H9 (cell line): ENCODE results near the gene TIA1. TPM values are rescaled to one million over a fixed set of nuclear protein-coding genes. Genes with fewer than 3 reads are reported as not detected.

Experiments used
- DNase-seq: peaks from one replicate; pipeline ENCODE4 v3.0.0-alpha.2; 2017
- H2AFZ ChIP-seq: one replicate; pipeline ENCODE4 v1.6.1; 2013; ENCODE audit warnings: mild to moderate bottlenecking, low read length, control low read depth, moderate library complexity
- H2AK5ac ChIP-seq: 2 replicates; pipeline ENCODE4 v1.6.1; 2013; ENCODE audit warnings: low read length, control low read depth, mixed read lengths; ENCODE audit not compliant: insufficient read length
- H2BK120ac ChIP-seq: one replicate; pipeline ENCODE4 v1.6.1; 2013; ENCODE audit warnings: low read depth, mild to moderate bottlenecking, low read length, control low read depth, inconsistent platforms; ENCODE audit not compliant: poor library complexity, severe bottlenecking
- H2BK12ac ChIP-seq: 2 replicates; pipeline ENCODE4 v1.6.1; 2013; ENCODE audit warnings: low read length, control low read depth, mixed read lengths, low read depth; ENCODE audit not compliant: insufficient read length
- H2BK15ac ChIP-seq: 2 replicates; pipeline ENCODE4 v1.6.1; 2013; ENCODE audit warnings: low read depth, low read length, control low read depth
- H2BK20ac ChIP-seq: one replicate; pipeline ENCODE4 v1.6.1; 2013; ENCODE audit warnings: low read depth, mild to moderate bottlenecking, low read length, control low read depth, inconsistent platforms; ENCODE audit not compliant: poor library complexity, severe bottlenecking
- H2BK5ac ChIP-seq: 2 replicates; pipeline ENCODE4 v1.6.1; 2013; ENCODE audit warnings: low read length, control low read depth, mixed read lengths; ENCODE audit not compliant: insufficient read length
- H3K14ac ChIP-seq: 2 replicates; pipeline ENCODE4 v1.6.1; 2013; ENCODE audit warnings: low read length, control low read depth; ENCODE audit not compliant: insufficient read depth
- H3K18ac ChIP-seq: 2 replicates; pipeline ENCODE4 v1.6.1; 2013; ENCODE audit warnings: low read depth, mild to moderate bottlenecking, mixed read lengths, low read length, control low read depth; ENCODE audit not compliant: insufficient read length
- H3K23ac ChIP-seq: 2 replicates; pipeline ENCODE4 v1.6.1; 2013; ENCODE audit warnings: low read length, control low read depth, mixed read lengths, low read depth; ENCODE audit not compliant: insufficient read length
- H3K23me2 ChIP-seq: 2 replicates; pipeline ENCODE4 v1.6.1; 2013; ENCODE audit warnings: low read depth, mild to moderate bottlenecking, mixed read lengths, low read length, control low read depth; ENCODE audit not compliant: insufficient read length, poor library complexity, severe bottlenecking
- H3K27ac ChIP-seq: 2 replicates; pipeline ENCODE4 v1.5.1; 2013; ENCODE audit warnings: low read length, control low read depth, mixed read lengths, low read depth; ENCODE audit not compliant: insufficient read length
- H3K27me3 ChIP-seq: 2 replicates; pipeline ENCODE4 v1.6.1; 2013; ENCODE audit warnings: low read length, control low read depth, inconsistent platforms; ENCODE audit not compliant: insufficient read depth
- H3K4ac ChIP-seq: 2 replicates; pipeline ENCODE4 v1.6.1; 2013; ENCODE audit warnings: low read depth, mild to moderate bottlenecking, control low read depth, inconsistent platforms, low read length, moderate library complexity
- H3K4me1 ChIP-seq: 2 replicates; pipeline ENCODE4 v1.6.1; 2013; ENCODE audit warnings: low read length, control low read depth, inconsistent platforms; ENCODE audit not compliant: insufficient read depth
- H3K4me2 ChIP-seq: 2 replicates; pipeline ENCODE4 v1.6.1; 2013; ENCODE audit warnings: low read length, control low read depth, mixed read lengths; ENCODE audit not compliant: insufficient read length, insufficient read depth
- H3K56ac ChIP-seq: 2 replicates; pipeline ENCODE4 v1.6.1; 2013; ENCODE audit warnings: low read depth, mild to moderate bottlenecking, mixed read lengths, low read length, control low read depth; ENCODE audit not compliant: insufficient read length
- H3K79me1 ChIP-seq: 2 replicates; pipeline ENCODE4 v1.6.1; 2013; ENCODE audit warnings: low read depth, mild to moderate bottlenecking, moderate library complexity, low read length, control low read depth, inconsistent platforms; ENCODE audit not compliant: insufficient read depth, poor library complexity, severe bottlenecking
- H3K79me2 ChIP-seq: 2 replicates; pipeline ENCODE4 v1.6.1; 2013; ENCODE audit warnings: low read length, control low read depth, inconsistent platforms; ENCODE audit not compliant: insufficient read depth
- H3K9ac ChIP-seq: 2 replicates; pipeline ENCODE4 v1.6.1; 2013; ENCODE audit warnings: low read length, control low read depth, mixed read lengths; ENCODE audit not compliant: insufficient read length; ENCODE audit errors: extremely low read depth
- H3K9me3 ChIP-seq: one replicate; pipeline ENCODE4 v1.6.1; 2013; ENCODE audit warnings: low read depth, low read length, inconsistent platforms; ENCODE audit not compliant: control insufficient read depth
- H3T11ph ChIP-seq: one replicate; pipeline ENCODE4 v1.6.1; 2013; ENCODE audit warnings: mild to moderate bottlenecking, low read length, control low read depth, inconsistent platforms
- H4K20me1 ChIP-seq: one replicate; pipeline ENCODE4 v1.6.1; 2013; ENCODE audit not compliant: control insufficient read depth, insufficient read length, insufficient read depth
- H4K5ac ChIP-seq: 2 replicates; pipeline ENCODE4 v1.6.1; 2013; ENCODE audit warnings: low read depth, mild to moderate bottlenecking, mixed read lengths, low read length, control low read depth; ENCODE audit not compliant: insufficient read length
- H4K8ac ChIP-seq: replicated peaks from 2 replicates; pipeline ENCODE4 v1.6.1; 2013; ENCODE audit warnings: low read length, control low read depth, mixed read lengths, low read depth; ENCODE audit not compliant: insufficient read length
- H4K91ac ChIP-seq: 2 replicates; pipeline ENCODE4 v1.6.1; 2013; ENCODE audit warnings: low read depth, mild to moderate bottlenecking, moderate library complexity, mixed read lengths, low read length, control low read depth; ENCODE audit not compliant: insufficient read length
- H3K27ac Mint-ChIP-seq, 3 experiments: 2 replicates in 2 of 3; 3 replicates in 1 of 3; pipeline ENCODE4 v1.8.0; 2020 to 2021; ENCODE audit warnings: mixed read lengths in 3 of 3, mild to moderate bottlenecking in 1 of 3, moderate library complexity in 1 of 3
- H3K27me3 Mint-ChIP-seq: 2 replicates; pipeline ENCODE4 v1.8.0; 2021; ENCODE audit warnings: low read depth, mild to moderate bottlenecking, moderate library complexity, mixed read lengths
- H3K36me3 Mint-ChIP-seq, 3 experiments: 2 replicates in 2 of 3; 3 replicates in 1 of 3; pipeline ENCODE4 v1.8.0; 2020 to 2021; ENCODE audit warnings: low read depth in 3 of 3, mixed read lengths in 3 of 3; ENCODE audit not compliant: insufficient read depth in 1 of 3
- H3K4me1 Mint-ChIP-seq, 2 experiments: 2 replicates each; pipeline ENCODE4 v1.8.0; 2020; ENCODE audit warnings: mixed read lengths in 2 of 2
- H3K4me3 Mint-ChIP-seq, 2 experiments: 2 replicates in 1 of 2; 3 replicates in 1 of 2; pipeline ENCODE4 v1.8.0; 2020 to 2021; ENCODE audit warnings: mild to moderate bottlenecking in 2 of 2, mixed read lengths in 2 of 2, moderate library complexity in 1 of 2
- H3K9me3 Mint-ChIP-seq, 2 experiments: 2 replicates in 1 of 2; 3 replicates in 1 of 2; pipeline ENCODE4 v1.8.0; 2020; ENCODE audit warnings: mild to moderate bottlenecking in 2 of 2, mixed read lengths in 2 of 2, moderate library complexity in 1 of 2
- CTCF ChIP-seq: fragments of 200-600 bp; sonication (generic); conservative IDR thresholded peaks from 3 replicates; pipeline ENCODE4 v1.8.0; 2021; ENCODE audit warnings: antibody characterized with exemption, mild to moderate bottlenecking
- WGBS: extraction: QIAGEN DNeasy Blood & Tissue Kit; methylation state at CpG from one replicate; pipeline ENCODE4 v1.1.7; 2013; ENCODE audit warnings: missing lambda C conversion rate, low lambda C conversion rate, mixed read lengths; ENCODE audit not compliant: insufficient read length; ENCODE audit errors: extremely low coverage; 5-methylcytosine and 5-hydroxymethylcytosine counted together
- total RNA-seq: library from RNA; stranded (reverse); gene quantifications from 2 replicates; pipeline ENCODE4 v1.2.1, GENCODE V29; 2021

The TIA1 gene
- total RNA-seq, 1 experiment from 2014 or later = 193 TPM

GRCh38 chr2:70181363-70181956 is 67.0 kb downstream of the TIA1 start:
- WGBS = no CpG with 5 or more reads among the region's 16 CpGs
- H3K4ac ChIP-seq = no peak overlapping the region
- H3K27ac Mint-ChIP-seq = peak overlapping the region in 1 of 3 experiments; percentile 68; a peak in 3 of 7 replicates

More at GRCh38 chr2:70181363-70181956, 67.0 kb downstream of the TIA1 start:
- Histone ChIP-seq H3K27me3 (no peaks in the 10 kb centered on the region), H3K9me3 (no peaks in the 10 kb centered on the region), H4K91ac (no peak overlapping the region), H3K23me2 (no peaks in the 10 kb centered on the region), H2BK5ac (no peak overlapping the region), H3K4me1 (no peaks in the 10 kb centered on the region), H3K56ac (no peak overlapping the region), H2BK12ac (no peak overlapping the region), H3K9ac (no peak overlapping the region), H3T11ph (no peak overlapping the region), H3K18ac (no peak overlapping the region), H2BK120ac (no peak overlapping the region), H3K79me1 (no peaks in the 10 kb centered on the region), H2AFZ (no peak overlapping the region), H3K4me2 (no peak overlapping the region), H2BK20ac (no peak overlapping the region), H3K79me2 (no peaks in the 10 kb centered on the region), H3K27ac (no peak overlapping the region), H4K8ac (no peak overlapping the region), H3K23ac (no peak overlapping the region), H2BK15ac (no peak overlapping the region), H4K5ac (no peak overlapping the region), H4K20me1 (no peaks in the 10 kb centered on the region), H2AK5ac (no peak overlapping the region), H3K14ac (no peak overlapping the region)
- DNase-seq = no peak
- Mint-ChIP-seq H3K27me3 (no peaks in the 10 kb centered on the region), H3K9me3 (no peaks in the 10 kb centered on the region), H3K36me3 (peaks cover 0 to 40% (median 30%) of the 10 kb centered on the region in 3 experiments; a peak in 6 of 7 replicates), H3K4me3 (no peak overlapping the region), H3K4me1 (no peaks in the 10 kb centered on the region)
- TF ChIP-seq CTCF = no peak
